Measurements from ENCODE around the gene BCAP29. TPM values are rescaled to one million over a fixed set of nuclear protein-coding genes. Genes with fewer than 3 reads are reported as not detected.

BCAP29 gene
- total and polyA plus RNA-seq, 2 of the 4 experiments (the other 2 are of a cell fraction): 33.0 to 35.1 TPM

GRCh38 chr7:107543338-107543993 is 36.6 kb upstream of the BCAP29 start:
- H3K56ac ChIP-seq (ENCODE audit: extremely low read depth, insufficient read depth, low read length): no peak overlapping the region
- no peak overlapping the region for H4K91ac ChIP-seq (ENCODE audit: insufficient read depth, low read depth, low read length)
- H2BK5ac ChIP-seq (ENCODE audit: low read depth, low read length, poor library complexity, severe bottlenecking): no peak overlapping the region
- no peaks in the 10 kb centered on the region for H3K4me1 ChIP-seq (ENCODE audit: control insufficient read depth, insufficient read depth, low read length)
- WGBS, 2 experiments (ENCODE audit: extremely low coverage in 2 of 2, insufficient read length in 1 of 2): 80% methylated on average over 1 of the region's 5 CpGs; no CpG with 5 or more reads in 1 of the 2 experiments
- POLR2A ChIA-PET (ENCODE audit: unreplicated experiment): no interaction called here
- H4K20me1 ChIP-seq (ENCODE audit: insufficient read depth, low read length): peaks cover 8% of the 10 kb centered on the region; the same call in 1 of the 2 replicates
- H2BK20ac ChIP-seq (ENCODE audit: low read depth, low read length): no peak overlapping the region
- intact Hi-C loops (cut with micrococcal nuclease) (no loop called here), dilution Hi-C loops (cut with HindIII; ENCODE audit: low sequenced_read_pairs, unreplicated experiment) (no loop called here), in situ Hi-C loops (cut with MboI; ENCODE audit: low sequenced_read_pairs) (no loop called here)
- no peak overlapping the region for H3K9ac ChIP-seq (ENCODE audit: low read depth, low read length)
- H3K4me2 ChIP-seq (ENCODE audit: low read depth, low read length): no peak overlapping the region
- no peak overlapping the region for H2BK15ac ChIP-seq (ENCODE audit: low read depth, low read length)
- H2AFZ ChIP-seq (replicated peaks; ENCODE audit: low read length, poor library complexity): no peak overlapping the region
- no TSS peak for BruUV-seq (replicated peaks)
- no peak overlapping the region for H2AK5ac ChIP-seq (ENCODE audit: low read depth, low read length)
- peaks cover 15% of the 10 kb centered on the region for H3K36me3 ChIP-seq (ENCODE audit: control insufficient read depth, insufficient read depth, low read length)
- H2BK120ac ChIP-seq (ENCODE audit: low read depth, low read length): no peak overlapping the region
- no peak for ATAC-seq (ENCODE audit: low read depth)
- CTCF ChIA-PET: no interaction called here
- H3K79me1 ChIP-seq (ENCODE audit: low read depth in 1 of 2, low read length in 2 of 2): peaks cover 6 to 27% of the 10 kb centered on the region in 2 experiments
- no peak overlapping the region for H3K27ac ChIP-seq (ENCODE audit: insufficient read depth, low read length)
- H4K8ac ChIP-seq (ENCODE audit: low read depth in 2 of 2, low read length in 2 of 2): no peak overlapping the region
- H4K5ac ChIP-seq (ENCODE audit: low read depth, low read length): no peak overlapping the region
- H3K4me3 ChIP-seq (ENCODE audit: insufficient read depth, low read depth, low read length): no peak overlapping the region
- TF ChIP-seq POLR2A (IDR thresholded peaks at IDR 0.05; ENCODE audit: low read depth, low read length) (no peak), FOS (IDR thresholded peaks at IDR 0.05; ENCODE audit: low read depth, low read length) (no peak), BHLHE40 (IDR thresholded peaks at IDR 0.05; ENCODE audit: low read depth, low read length) (no peak), RFX5 (IDR thresholded peaks at IDR 0.05; ENCODE audit: low read depth, low read length) (no peak), SMC3 (IDR thresholded peaks at IDR 0.05; ENCODE audit: low read depth, low read length) (no peak)
- no peaks in the 10 kb centered on the region for H3K9me1 ChIP-seq (ENCODE audit: insufficient read depth, low read length)
- H2AK9ac ChIP-seq (replicated peaks; ENCODE audit: low read depth, low read length, poor library complexity): peak overlapping the region; percentile 81
- DNase-seq: no peak
- no peak overlapping the region for H3K23ac ChIP-seq (ENCODE audit: low read depth, low read length)
- H3K18ac ChIP-seq (ENCODE audit: low read depth, low read length): no peak overlapping the region
- no peaks in the 10 kb centered on the region for H3K27me3 ChIP-seq (ENCODE audit: control insufficient read depth, insufficient read depth, low read length)
- peaks cover 6% of the 10 kb centered on the region for H3K9me3 ChIP-seq (ENCODE audit: control insufficient read depth, insufficient read depth, low read length)
- H3K4ac ChIP-seq (ENCODE audit: low read depth, low read length): no peak overlapping the region
- no peak overlapping the region for H3K14ac ChIP-seq (replicated peaks; ENCODE audit: low read depth, low read length)
